ENCODE measurements around the gene SF3B2.

SF3B2 gene

GRCh38 chr11:66051766-66052663 lies at the start of gene SF3B2:
SF3B2 (plus strand) TSS chr11:66052364; CDS start chr11:66052385, 21 bp downstream.
- TF ChIP-seq CTCF (conservative IDR thresholded peaks at IDR 0.05) (no peak), ZFX (IDR thresholded peaks at IDR 0.05) (peak; percentile 91)

GRCh38 chr11:66002648-66003225 lies 49.4 kb upstream of the SF3B2 start:
- TF ChIP-seq CTCF (conservative IDR thresholded peaks at IDR 0.05) (no peak), ZFX (IDR thresholded peaks at IDR 0.05) (no peak)
- H3K27ac ChIP-seq: peak overlapping the region; percentile 84

More at GRCh38 chr11:66051766-66052663, at the start of gene SF3B2:
- H3K27ac ChIP-seq: peak within 1 kb of the TSS; percentile 81

GRCh38 chr11:66003291-66003690 lies 48.9 kb upstream of the SF3B2 start:
- H3K27ac ChIP-seq: peak overlapping the region; percentile 84
- no peak for TF ChIP-seq ZFX (IDR thresholded peaks at IDR 0.05)
- no peak for TF ChIP-seq CTCF (conservative IDR thresholded peaks at IDR 0.05)

- no peak for TF ChIP-seq ZFX (IDR thresholded peaks at IDR 0.05)
- no peak for TF ChIP-seq CTCF (conservative IDR thresholded peaks at IDR 0.05)
- peak overlapping the region; percentile 84 for H3K27ac ChIP-seq
Observed at GRCh38 chr11:66004186-66004585, 48.0 kb upstream of the SF3B2 start.

- H3K27ac ChIP-seq: no peak overlapping the region
- no peak for TF ChIP-seq CTCF (conservative IDR thresholded peaks at IDR 0.05)
- TF ChIP-seq ZFX (IDR thresholded peaks at IDR 0.05): no peak
Observed at GRCh38 chr11:66006134-66006890, 45.9 kb upstream of the SF3B2 start.

GRCh38 chr11:66006891-66007176 lies 45.3 kb upstream of the SF3B2 start:
- H3K27ac ChIP-seq: no peak overlapping the region
- TF ChIP-seq ZFX (IDR thresholded peaks at IDR 0.05) (no peak), CTCF (conservative IDR thresholded peaks at IDR 0.05) (no peak)

- TF ChIP-seq ZFX (IDR thresholded peaks at IDR 0.05): no peak
- no peak for TF ChIP-seq CTCF (conservative IDR thresholded peaks at IDR 0.05)
- H3K27ac ChIP-seq: no peak overlapping the region
Observed at GRCh38 chr11:66007201-66007634, 44.9 kb upstream of the SF3B2 start.

Data from C4-2B (cell line).